ENCODE measurements around the gene GPR153. TPM values are rescaled to one million over a fixed set of nuclear protein-coding genes. Genes with fewer than 3 reads are reported as not detected.

The GPR153 gene
- total RNA-seq, 2 experiments from 2014 or later = 0.34 to 0.41 TPM

GRCh38 chr1:6280761-6281451 is 20.0 kb upstream of the GPR153 start:
- Mint-ChIP-seq H3K9me3 (no peaks in the 10 kb centered on the region), H3K27ac (no peak overlapping the region), H3K27me3 (no peaks in the 10 kb centered on the region), H3K4me1 (ENCODE audit: low read depth) (no peaks in the 10 kb centered on the region), H3K4me3 (no peak overlapping the region), H3K36me3 (ENCODE audit: low read depth) (peaks cover 2% of the 10 kb centered on the region)
- DNase-seq = no peak
- ATAC-seq = no peak
- intact Hi-C loops (cut with micrococcal nuclease) = no loop called here
- ChIA-PET POLR2A (no interaction called here), CTCF (no interaction called here)
- TF ChIP-seq CTCF (IDR thresholded peaks at IDR 0.05) = no peak

GRCh38 chr1:6279613-6280383 is 18.9 kb upstream of the GPR153 start:
- H3K4me1 Mint-ChIP-seq (ENCODE audit: low read depth) = no peaks in the 10 kb centered on the region
- no peak overlapping the region for H3K27ac Mint-ChIP-seq
- ATAC-seq (no peak), DNase-seq (no peak)
- intact Hi-C loops (cut with micrococcal nuclease) = no loop called here
- H3K4me3 Mint-ChIP-seq = no peak overlapping the region
- ChIA-PET POLR2A (no interaction called here), CTCF (no interaction called here)
- H3K9me3 Mint-ChIP-seq = no peaks in the 10 kb centered on the region
- TF ChIP-seq CTCF (IDR thresholded peaks at IDR 0.05) = no peak
- H3K36me3 Mint-ChIP-seq (ENCODE audit: low read depth) = peaks cover 2% of the 10 kb centered on the region
- no peaks in the 10 kb centered on the region for H3K27me3 Mint-ChIP-seq

- no peaks in the 10 kb centered on the region for H3K4me1 Mint-ChIP-seq (ENCODE audit: low read depth)
- ChIA-PET CTCF (no interaction called here), POLR2A (no interaction called here)
- no peak for ATAC-seq
- no peaks in the 10 kb centered on the region for H3K9me3 Mint-ChIP-seq
- H3K4me3 Mint-ChIP-seq = no peak overlapping the region
- DNase-seq = no peak
- no peak overlapping the region for H3K27ac Mint-ChIP-seq
- peaks cover 2% of the 10 kb centered on the region for H3K36me3 Mint-ChIP-seq (ENCODE audit: low read depth)
- intact Hi-C loops (cut with micrococcal nuclease) = no loop called here
- H3K27me3 Mint-ChIP-seq = no peaks in the 10 kb centered on the region
- no peak for TF ChIP-seq CTCF (IDR thresholded peaks at IDR 0.05)
Observed at GRCh38 chr1:6279066-6279465, 18.2 kb upstream of the GPR153 start.

- no peak for TF ChIP-seq CTCF (IDR thresholded peaks at IDR 0.05)
- CTCF ChIA-PET = no interaction called here
Observed at GRCh38 chr1:6278263-6278662, 17.4 kb upstream of the GPR153 start.

More at GRCh38 chr1:6278263-6278662, 17.4 kb upstream of the GPR153 start:
- H3K4me1 Mint-ChIP-seq (ENCODE audit: low read depth) = no peaks in the 10 kb centered on the region
- peaks cover 2% of the 10 kb centered on the region for H3K36me3 Mint-ChIP-seq (ENCODE audit: low read depth)
- intact Hi-C loops (cut with micrococcal nuclease) = no loop called here
- no peak for ATAC-seq
- DNase-seq = no peak
- POLR2A ChIA-PET = interaction anchor here (0.8 kb wide), 1 partner anchor 16 kb away, joined by 4 read pairs; no protein-coding TSS in a partner anchor
- no peak overlapping the region for H3K4me3 Mint-ChIP-seq
- no peak overlapping the region for H3K27ac Mint-ChIP-seq
- no peaks in the 10 kb centered on the region for H3K27me3 Mint-ChIP-seq
- no peaks in the 10 kb centered on the region for H3K9me3 Mint-ChIP-seq

Data from activated CD8-positive, alpha-beta T cell treated with anti-CD3 and anti-CD28 coated beads for 36 hours (primary cell).